ENCODE results near the gene STIM1. TPM values are rescaled to one million over a fixed set of nuclear protein-coding genes. Genes with fewer than 3 reads are reported as not detected.
A peak's percentile ranks its signal among the peaks of the same experiment; 100 is the strongest.

The STIM1 gene
- total and polyA plus RNA-seq, 7 donors: 52.1 to 147 (median 109) TPM

GRCh38 chr11:3932698-3933097 lies 77.2 kb downstream of the STIM1 start:
- intact Hi-C loops (cut with DNase I): no loop called here
- 91 to 97% (median 96%) methylated on average over 2 of the region's 2 CpGs for WGBS, 3 donors

GRCh38 chr11:3933165-3933628 lies 77.7 kb downstream of the STIM1 start:
- intact Hi-C loops (cut with DNase I): no loop called here
- Histone ChIP-seq H3K36me3 (ENCODE audit: insufficient read depth in 1 of 2, low read depth in 1 of 2) (no peaks in the 10 kb centered on the region), H3K27me3 (ENCODE audit: insufficient read depth in 3 of 3, low read length in 2 of 3) (no peaks in the 10 kb centered on the region), H3K4me3 (no peak overlapping the region), H3K9me3 (no peaks in the 10 kb centered on the region), H3K4me1 (peaks cover 81% of the 10 kb centered on the region), H3K27ac (peak overlapping the region; percentile 59)
- TF ChIP-seq CTCF (IDR thresholded peaks at IDR 0.05): no peak
- WGBS, 3 donors: 76 to 97% (median 77%) methylated on average over 1 of the region's 1 CpG
- no peak for ATAC-seq
- DNase-seq: no peak

More at GRCh38 chr11:3932698-3933097, 77.2 kb downstream of the STIM1 start:
- Histone ChIP-seq H3K4me1 (peaks cover 83% of the 10 kb centered on the region), H3K36me3 (ENCODE audit: insufficient read depth in 1 of 2, low read depth in 1 of 2) (no peaks in the 10 kb centered on the region), H3K27me3 (ENCODE audit: insufficient read depth in 3 of 3, low read length in 2 of 3) (no peaks in the 10 kb centered on the region), H3K4me3 (no peak overlapping the region), H3K9me3 (no peaks in the 10 kb centered on the region), H3K27ac (peak overlapping the region; percentile 59)
- DNase-seq (no peak), ATAC-seq (no peak)
- no peak for TF ChIP-seq CTCF (IDR thresholded peaks at IDR 0.05)

- DNase-seq: no peak
- no peak for TF ChIP-seq CTCF (IDR thresholded peaks at IDR 0.05)
These were observed 79.2 kb downstream of the STIM1 start for GRCh38 chr11:3934658-3935057.

GRCh38 chr11:3936517-3936916 lies 81.1 kb downstream of the STIM1 start:
- Histone ChIP-seq H3K36me3 (ENCODE audit: insufficient read depth in 1 of 2, low read depth in 1 of 2) (no peaks in the 10 kb centered on the region), H3K4me3 (no peak overlapping the region), H3K4me1 (peaks cover 79% of the 10 kb centered on the region), H3K27me3 (ENCODE audit: insufficient read depth in 3 of 3, low read length in 2 of 3) (no peaks in the 10 kb centered on the region), H3K27ac (peak overlapping the region; percentile 55), H3K9me3 (no peaks in the 10 kb centered on the region)
- intact Hi-C loops (cut with DNase I): no loop called here
- DNase-seq: no peak
- ATAC-seq: peak in 3 of 4 donors; percentile 51 to 68 (median 66)
- no peak for TF ChIP-seq CTCF (IDR thresholded peaks at IDR 0.05)
- 15 to 50% (median 33%) methylated on average over 1 of the region's 1 CpG for WGBS, 3 donors

More at GRCh38 chr11:3934658-3935057, 79.2 kb downstream of the STIM1 start:
- peak; percentile 36 to 67 (median 42) for ATAC-seq
- intact Hi-C loops (cut with DNase I): no loop called here
- no peaks in the 10 kb centered on the region for H3K9me3 ChIP-seq
- peaks cover 82% of the 10 kb centered on the region for H3K4me1 ChIP-seq
- 23 to 43% (median 34%) methylated on average over 1 of the region's 1 CpG for WGBS, 3 donors
- H3K27me3 ChIP-seq (ENCODE audit: insufficient read depth in 3 of 3, low read length in 2 of 3): no peaks in the 10 kb centered on the region
- H3K36me3 ChIP-seq (ENCODE audit: insufficient read depth in 1 of 2, low read depth in 1 of 2): no peaks in the 10 kb centered on the region
- H3K4me3 ChIP-seq: no peak overlapping the region
- H3K27ac ChIP-seq: peak overlapping the region; percentile 59

GRCh38 chr11:3939211-3939610 lies 83.7 kb downstream of the STIM1 start:
- TF ChIP-seq CTCF (IDR thresholded peaks at IDR 0.05): no peak
- ATAC-seq (no peak), DNase-seq (no peak)
- Histone ChIP-seq H3K27me3 (ENCODE audit: insufficient read depth in 3 of 3, low read length in 2 of 3) (no peaks in the 10 kb centered on the region), H3K9me3 (no peaks in the 10 kb centered on the region), H3K27ac (peak overlapping the region; percentile 52), H3K4me3 (no peak overlapping the region), H3K36me3 (ENCODE audit: insufficient read depth in 1 of 2, low read depth in 1 of 2) (no peaks in the 10 kb centered on the region), H3K4me1 (peaks cover 79% of the 10 kb centered on the region)
- intact Hi-C loops (cut with DNase I): no loop called here

Measured in psoas muscle (tissue), 8 donors.